Measurements from ENCODE around the gene HNF1A. TPM values are rescaled to one million over a fixed set of nuclear protein-coding genes. Genes with fewer than 3 reads are reported as not detected.
"Not testable (repeated sequence)": the region's sequence is repeated elsewhere in the genome, so short reads cannot be mapped to it uniquely, and the experiment has no call there.

Gene HNF1A
- total RNA-seq, 6 experiments from 2014 or later: not detected

DNA sequence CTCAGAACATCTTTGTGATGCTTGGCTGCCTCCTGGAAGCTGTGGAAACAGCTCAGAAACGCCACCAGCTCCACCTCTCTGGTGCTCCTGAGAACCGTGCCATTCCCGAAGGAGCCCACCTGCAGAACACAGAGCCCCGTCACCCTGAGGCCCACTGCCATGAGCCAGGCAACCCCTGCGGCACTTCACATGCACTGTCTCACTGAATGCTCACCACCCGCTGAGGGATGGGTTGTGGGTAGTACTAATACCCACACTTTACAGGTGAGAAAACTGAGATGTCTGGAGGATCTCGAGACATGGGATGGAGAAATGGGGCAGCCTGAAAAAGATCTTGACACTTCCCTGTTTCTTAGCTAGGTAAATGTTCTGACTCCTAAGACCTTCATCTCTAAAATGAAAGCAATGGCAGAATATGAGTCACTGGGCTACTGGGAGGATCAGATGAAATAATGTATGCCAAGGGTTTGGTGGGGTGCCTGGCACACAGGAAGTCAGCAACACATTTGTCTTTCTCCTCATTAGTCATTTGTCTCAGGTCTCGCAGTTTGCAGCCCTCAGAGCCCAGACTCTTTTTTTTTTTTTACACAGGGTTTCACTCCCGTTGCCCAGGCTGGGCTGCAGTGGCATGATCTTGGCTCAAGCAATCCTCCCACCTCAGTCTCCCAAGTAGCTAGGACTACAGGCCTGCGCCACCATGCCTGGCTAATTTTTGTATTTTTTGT, 55.4 kb downstream of the HNF1A start:
- H3K4me1 Mint-ChIP-seq (ENCODE audit: low read depth): peaks cover 26% of the 10 kb centered on the region
- peaks cover 11% of the 10 kb centered on the region for H3K27me3 Mint-ChIP-seq (ENCODE audit: insufficient read depth)
- no peak for TF ChIP-seq CTCF (IDR thresholded peaks at IDR 0.05)
- no peaks in the 10 kb centered on the region for H3K36me3 Mint-ChIP-seq (ENCODE audit: low read depth)
- 0 out of 2 replicates have a peak overlapping the region, but pooled peaks have one; percentile 8 for H3K4me3 Mint-ChIP-seq
- H3K9me3 Mint-ChIP-seq: no peaks in the 10 kb centered on the region
- peak; percentile 46 for DNase-seq
- no peak overlapping the region for H3K27ac Mint-ChIP-seq

DNA sequence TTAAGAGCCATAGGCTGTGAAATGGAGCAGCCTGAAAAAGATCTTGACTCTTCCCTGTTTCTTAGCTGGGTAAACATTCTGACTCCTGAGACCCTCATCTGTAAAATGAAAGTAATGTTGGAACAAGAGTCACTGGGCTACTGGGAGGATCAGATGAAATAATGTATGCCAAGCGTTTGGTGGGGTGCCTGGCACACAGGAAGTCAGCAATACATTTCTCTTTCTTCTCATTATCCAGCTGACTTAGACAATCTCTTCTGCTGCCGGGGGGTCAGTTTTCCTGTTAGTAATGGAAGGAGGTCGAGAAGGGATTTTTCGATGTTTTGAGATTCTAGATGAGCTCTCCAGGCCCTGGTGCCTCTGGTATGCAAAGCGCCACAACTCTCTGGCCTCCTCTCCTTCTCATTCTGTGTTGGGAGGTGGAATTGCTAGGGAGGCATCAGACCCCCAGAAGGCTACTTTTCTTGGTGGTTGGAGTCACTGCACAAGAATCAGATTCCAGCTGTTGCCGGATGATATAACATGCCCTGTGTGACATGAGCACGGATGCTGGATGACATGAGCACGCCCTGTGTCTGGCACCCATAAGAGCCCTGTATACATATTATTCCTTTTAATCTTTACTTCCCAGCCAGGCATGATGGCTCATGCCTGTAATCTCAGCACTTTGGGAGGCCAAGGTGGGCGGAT, 56.4 kb downstream of the HNF1A start:
- Mint-ChIP-seq H3K9me3 (no peaks in the 10 kb centered on the region), H3K27me3 (ENCODE audit: insufficient read depth) (peaks cover 14% of the 10 kb centered on the region), H3K4me3 (no peak overlapping the region), H3K27ac (no peak overlapping the region), H3K4me1 (ENCODE audit: low read depth) (peaks cover 26% of the 10 kb centered on the region), H3K36me3 (ENCODE audit: low read depth) (no peaks in the 10 kb centered on the region)
- no peak for DNase-seq
- no peak for TF ChIP-seq CTCF (IDR thresholded peaks at IDR 0.05)

- no peak overlapping the region for H3K4me3 Mint-ChIP-seq
- no peaks in the 10 kb centered on the region for H3K9me3 Mint-ChIP-seq
- peak; percentile 75 for DNase-seq
- H3K4me1 Mint-ChIP-seq (ENCODE audit: low read depth): peaks cover 26% of the 10 kb centered on the region
- H3K27me3 Mint-ChIP-seq (ENCODE audit: insufficient read depth): peaks cover 15% of the 10 kb centered on the region
- no peak overlapping the region for H3K27ac Mint-ChIP-seq
- no peaks in the 10 kb centered on the region for H3K36me3 Mint-ChIP-seq (ENCODE audit: low read depth)
- TF ChIP-seq CTCF (IDR thresholded peaks at IDR 0.05): no peak
These were observed 58.5 kb downstream of the HNF1A start for GRCh38 chr12:121036810-121037326.

DNA sequence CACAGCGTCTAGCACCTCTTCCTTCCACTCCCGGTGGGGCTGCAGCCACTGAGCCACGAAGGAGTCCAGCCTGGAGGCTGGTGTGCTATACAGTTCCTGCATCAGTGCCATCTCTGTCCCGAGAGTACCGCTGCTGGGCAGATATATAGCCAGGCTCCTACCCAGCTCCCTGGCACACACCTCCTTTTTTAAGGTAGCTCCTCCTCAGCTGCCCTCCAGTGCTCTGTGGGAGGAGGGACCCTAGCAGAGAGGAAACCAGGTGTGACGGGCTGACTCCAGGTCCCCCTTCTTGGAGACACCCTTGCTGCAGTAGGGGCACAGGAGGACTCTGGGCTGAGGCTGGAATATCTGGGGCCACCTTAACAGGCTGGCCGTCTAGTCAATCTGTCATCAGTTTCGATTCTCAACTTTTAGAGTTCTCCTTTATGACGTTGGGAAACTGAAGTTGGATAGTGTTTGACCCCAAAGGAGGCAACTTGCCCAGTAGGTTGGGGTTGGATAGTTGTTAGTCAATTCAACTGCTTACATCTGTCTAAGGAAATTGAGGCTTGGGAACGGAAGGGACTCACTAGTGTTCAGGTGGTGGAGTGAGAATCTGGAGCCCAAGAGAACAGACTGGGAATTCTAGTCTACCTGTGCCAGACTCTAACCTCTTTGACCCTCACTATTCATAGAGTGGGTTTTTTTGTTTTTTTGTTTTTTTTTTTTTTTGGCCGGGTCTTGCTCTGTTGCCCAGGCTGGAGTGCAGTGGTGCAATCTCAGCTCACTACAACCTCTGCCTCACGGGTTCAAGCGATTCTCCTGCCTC, 60.7 kb downstream of the HNF1A start, which contains the start of gene OASL:
TSS of gene OASL (minus strand) at position 386 of the 808 bp plus-strand sequence. CDS start at position 111, 275 bp downstream.
- Mint-ChIP-seq H3K27ac (no peak within 1 kb of the TSS), H3K4me1 (ENCODE audit: low read depth) (peaks cover 30% of the 10 kb centered on the region), H3K27me3 (ENCODE audit: insufficient read depth) (peaks cover 20% of the 10 kb centered on the region), H3K4me3 (peak within 1 kb of the TSS; percentile 56; the same call in 1 of the 2 replicates), H3K9me3 (no peaks in the 10 kb centered on the region), H3K36me3 (ENCODE audit: low read depth) (no peaks in the 10 kb centered on the region)
- TF ChIP-seq CTCF (IDR thresholded peaks at IDR 0.05): no peak
- DNase-seq: no peak

DNA sequence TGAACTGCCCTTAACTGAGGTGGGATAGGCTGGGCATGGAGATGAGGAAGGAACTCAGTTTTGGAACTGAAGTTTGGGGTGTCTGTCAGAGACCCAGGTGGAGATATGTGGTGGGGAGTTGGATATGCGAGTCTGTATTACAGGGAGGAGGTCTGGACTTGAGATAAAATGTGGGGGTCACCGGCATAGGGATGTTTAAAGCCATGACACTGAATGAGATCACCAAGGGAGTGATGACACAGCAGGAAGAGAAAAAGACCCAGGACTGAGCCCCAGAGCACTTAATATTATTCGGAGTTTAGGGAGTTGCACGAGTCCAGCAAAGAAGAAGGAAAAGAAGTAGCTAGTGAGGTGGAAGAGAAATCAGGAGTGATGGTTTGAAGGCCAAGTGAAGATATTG, 64.7 kb downstream of the HNF1A start:
- H3K27me3 Mint-ChIP-seq (ENCODE audit: insufficient read depth): peaks cover 35% of the 10 kb centered on the region
- H3K4me3 Mint-ChIP-seq: no peak overlapping the region
- no peaks in the 10 kb centered on the region for H3K36me3 Mint-ChIP-seq (ENCODE audit: low read depth)
- H3K27ac Mint-ChIP-seq: no peak overlapping the region
- peaks cover 10% of the 10 kb centered on the region for H3K4me1 Mint-ChIP-seq (ENCODE audit: low read depth)
- DNase-seq: no peak
- no peak for TF ChIP-seq CTCF (IDR thresholded peaks at IDR 0.05)
- H3K9me3 Mint-ChIP-seq: no peaks in the 10 kb centered on the region

GRCh38 chr12:121047400-121047799, 69.1 kb downstream of the HNF1A start:
- H3K36me3 Mint-ChIP-seq (ENCODE audit: low read depth); H3K27ac Mint-ChIP-seq; H3K4me3 Mint-ChIP-seq; H3K9me3 Mint-ChIP-seq; DNase-seq; H3K4me1 Mint-ChIP-seq (ENCODE audit: low read depth): not testable (repeated sequence)
- peaks cover 43% of the 10 kb centered on the region for H3K27me3 Mint-ChIP-seq (ENCODE audit: insufficient read depth)

All from HFFc6 (cell line).